Trophoblast cell (in vitro differentiated cells and primary cell): Measurements from ENCODE around the gene FABP7.
"Not testable (repeated sequence)": the region's sequence is repeated elsewhere in the genome, so short reads cannot be mapped to it uniquely, and the experiment has no call there.

ENCODE experiments used
- DNase-seq, 2 donors: peaks; one replicate each; pipeline ENCODE4 v3.0.0-alpha.2; 2016
- H2AFZ ChIP-seq: 2 replicates; pipeline ENCODE4 v1.6.1; 2013; ENCODE audit warnings: low read length, moderate library complexity, mild to moderate bottlenecking; ENCODE audit not compliant: insufficient read depth, poor library complexity
- H2AK5ac ChIP-seq: 2 replicates; pipeline ENCODE4 v1.6.1; 2013; ENCODE audit warnings: mild to moderate bottlenecking, low read length
- H2BK120ac ChIP-seq: 2 replicates; pipeline ENCODE4 v1.6.1; 2013; ENCODE audit warnings: low read length, mild to moderate bottlenecking, moderate library complexity; ENCODE audit not compliant: insufficient read depth, poor library complexity
- H2BK12ac ChIP-seq: 2 replicates; pipeline ENCODE4 v1.6.1; 2013; ENCODE audit warnings: mild to moderate bottlenecking, low read length, moderate library complexity
- H2BK5ac ChIP-seq: 2 replicates; pipeline ENCODE4 v1.6.1; 2013; ENCODE audit warnings: low read length, low read depth, moderate library complexity, mild to moderate bottlenecking; ENCODE audit not compliant: poor library complexity
- H3K14ac ChIP-seq: 2 replicates; pipeline ENCODE4 v1.6.1; 2013; ENCODE audit warnings: mild to moderate bottlenecking, low read length
- H3K18ac ChIP-seq: 2 replicates; pipeline ENCODE4 v1.6.1; 2013; ENCODE audit warnings: mild to moderate bottlenecking, low read length
- H3K23ac ChIP-seq: 2 replicates; pipeline ENCODE4 v1.6.1; 2013; ENCODE audit warnings: low read length
- H3K27ac ChIP-seq: 2 replicates; pipeline ENCODE4 v1.5.1; 2013; ENCODE audit warnings: low read depth, mild to moderate bottlenecking, inconsistent platforms, low read length, moderate library complexity
- H3K27me3 ChIP-seq: 2 replicates; pipeline ENCODE4 v1.6.1; 2013; ENCODE audit warnings: inconsistent platforms, mild to moderate bottlenecking, low read length, moderate library complexity; ENCODE audit not compliant: insufficient read depth
- H3K36me3 ChIP-seq, 2 experiments: 1 replicate in 1 of 2; 2 replicates in 1 of 2; pipeline ENCODE4 v1.6.1; 2013; ENCODE audit warnings: low read length in 2 of 2, mild to moderate bottlenecking in 2 of 2, moderate library complexity in 1 of 2; ENCODE audit not compliant: insufficient read depth in 2 of 2, control insufficient read depth in 1 of 2
- H3K4ac ChIP-seq: 2 replicates; pipeline ENCODE4 v1.6.1; 2013; ENCODE audit warnings: low read depth, mild to moderate bottlenecking, low read length, moderate library complexity
- H3K4me1 ChIP-seq, 2 experiments: 1 replicate in 1 of 2; 2 replicates in 1 of 2; pipeline ENCODE4 v1.6.1; 2013; ENCODE audit warnings: low read length in 2 of 2, mild to moderate bottlenecking in 2 of 2, moderate library complexity in 1 of 2; ENCODE audit not compliant: insufficient read depth in 2 of 2, control insufficient read depth in 1 of 2
- H3K4me2 ChIP-seq: 2 replicates; pipeline ENCODE4 v1.6.1; 2013; ENCODE audit warnings: inconsistent platforms, mild to moderate bottlenecking, low read length, moderate library complexity
- H3K4me3 ChIP-seq: 2 replicates; pipeline ENCODE4 v1.5.1; 2013; ENCODE audit warnings: mild to moderate bottlenecking, low read depth, low read length, inconsistent platforms
- H3K79me1 ChIP-seq: one replicate; pipeline ENCODE4 v1.6.1; 2013; ENCODE audit warnings: low read length
- H3K79me2 ChIP-seq: 2 replicates; pipeline ENCODE4 v1.6.1; 2013; ENCODE audit warnings: low read length, mild to moderate bottlenecking; ENCODE audit not compliant: control insufficient read depth, insufficient read depth, poor library complexity
- H3K9ac ChIP-seq: 2 replicates; pipeline ENCODE4 v1.6.1; 2013; ENCODE audit warnings: mild to moderate bottlenecking, low read length
- H3K9me3 ChIP-seq: 2 replicates; pipeline ENCODE4 v1.6.1; 2013; ENCODE audit warnings: low read depth, mild to moderate bottlenecking, control low read depth, inconsistent platforms, low read length; ENCODE audit not compliant: insufficient read depth
- H4K12ac ChIP-seq: 2 replicates; pipeline ENCODE4 v1.6.1; 2013; ENCODE audit warnings: low read depth, mild to moderate bottlenecking, low read length, moderate library complexity
- H4K8ac ChIP-seq: 2 replicates; pipeline ENCODE4 v1.6.1; 2013; ENCODE audit warnings: low read depth, mild to moderate bottlenecking, low read length, moderate library complexity
- H4K91ac ChIP-seq: one replicate; pipeline ENCODE4 v1.6.1; 2013; ENCODE audit warnings: low read depth, mild to moderate bottlenecking, low read length, moderate library complexity
- WGBS: extraction: QIAGEN DNeasy Blood & Tissue Kit; methylation state at CpG from one replicate; pipeline ENCODE4 v1.1.7; 2013; ENCODE audit warnings: missing lambda C conversion rate; ENCODE audit not compliant: insufficient read length, insufficient coverage; ENCODE audit errors: extremely low coverage; 5-methylcytosine and 5-hydroxymethylcytosine counted together

The FABP7 gene

GRCh38 chr6:122740091-122740490, 39.4 kb upstream of the FABP7 start:
- Histone ChIP-seq H2AFZ (no peak overlapping the region), H3K4me1 (peaks cover 0 to 2% of the 10 kb centered on the region in 2 experiments), H3K23ac (no peak overlapping the region), H3K79me2 (no peaks in the 10 kb centered on the region), H2BK120ac (no peak overlapping the region), H3K14ac (no peak overlapping the region), H3K4me2 (no peak overlapping the region), H3K36me3 (no peaks in the 10 kb centered on the region), H4K12ac (no peak overlapping the region), H3K79me1 (no peaks in the 10 kb centered on the region), H2AK5ac (no peak overlapping the region), H3K9me3 (peaks cover 1% of the 10 kb centered on the region), H3K4me3 (no peak overlapping the region), H3K27me3 (no peaks in the 10 kb centered on the region), H3K9ac (no peak overlapping the region), H3K4ac (no peak overlapping the region), H3K27ac (no peak overlapping the region), H3K18ac (no peak overlapping the region), H4K91ac (no peak overlapping the region), H4K8ac (no peak overlapping the region), H2BK12ac (no peak overlapping the region), H2BK5ac (no peak overlapping the region)
- DNase-seq = no peak
- no CpG with 5 or more reads among the region's 2 CpGs for WGBS

GRCh38 chr6:122740936-122741335, 38.6 kb upstream of the FABP7 start:
- H3K4me3 ChIP-seq = no peak overlapping the region
- no peak overlapping the region for H2BK12ac ChIP-seq
- H3K23ac ChIP-seq = no peak overlapping the region
- no peak overlapping the region for H4K91ac ChIP-seq
- peaks cover 1% of the 10 kb centered on the region for H3K9me3 ChIP-seq
- no peak overlapping the region for H2BK5ac ChIP-seq
- H3K27me3 ChIP-seq = no peaks in the 10 kb centered on the region
- H3K36me3 ChIP-seq = no peaks in the 10 kb centered on the region
- WGBS = no CpG with 5 or more reads among the region's 2 CpGs
- H3K79me1 ChIP-seq = no peaks in the 10 kb centered on the region
- no peak overlapping the region for H2AFZ ChIP-seq
- peaks cover 0 to 2% of the 10 kb centered on the region in 2 experiments for H3K4me1 ChIP-seq
- H3K4ac ChIP-seq = no peak overlapping the region
- no peak overlapping the region for H3K27ac ChIP-seq
- H3K14ac ChIP-seq = no peak overlapping the region
- no peak for DNase-seq
- no peak overlapping the region for H2AK5ac ChIP-seq
- H3K9ac ChIP-seq = no peak overlapping the region
- no peak overlapping the region for H4K8ac ChIP-seq
- H3K4me2 ChIP-seq = no peak overlapping the region
- no peak overlapping the region for H4K12ac ChIP-seq
- no peaks in the 10 kb centered on the region for H3K79me2 ChIP-seq
- no peak overlapping the region for H3K18ac ChIP-seq
- H2BK120ac ChIP-seq = no peak overlapping the region

GRCh38 chr6:122744247-122744646, 35.3 kb upstream of the FABP7 start:
- not testable (repeated sequence) for H3K4me3 ChIP-seq, H3K4me2 ChIP-seq
- no CpG with 5 or more reads among the region's 8 CpGs for WGBS

GRCh38 chr6:122744856-122745255, 34.7 kb upstream of the FABP7 start:
- H4K8ac ChIP-seq, H3K79me1 ChIP-seq, H3K4me3 ChIP-seq, H3K9me3 ChIP-seq, H3K79me2 ChIP-seq, H2BK5ac ChIP-seq, H2BK12ac ChIP-seq, H2AK5ac ChIP-seq, H3K14ac ChIP-seq, H3K9ac ChIP-seq, H3K27ac ChIP-seq, H3K23ac ChIP-seq, H3K4me1 ChIP-seq, H2AFZ ChIP-seq, H3K27me3 ChIP-seq, H3K36me3 ChIP-seq, H3K18ac ChIP-seq, H3K4me2 ChIP-seq, H3K4ac ChIP-seq, H2BK120ac ChIP-seq, H4K12ac ChIP-seq: not testable (repeated sequence)
- no CpG with 5 or more reads among the region's 3 CpGs for WGBS
- DNase-seq = peak in 1 of 2 donors; percentile 28
- peak overlapping the region; percentile 23 for H4K91ac ChIP-seq

More at GRCh38 chr6:122744247-122744646, 35.3 kb upstream of the FABP7 start:
- peak in 1 of 2 donors; percentile 60 for DNase-seq
- H3K27ac ChIP-seq, H2BK120ac ChIP-seq, H3K4me1 ChIP-seq, H3K9ac ChIP-seq, H3K27me3 ChIP-seq, H3K36me3 ChIP-seq, H3K23ac ChIP-seq, H3K9me3 ChIP-seq, H4K12ac ChIP-seq, H3K4ac ChIP-seq, H3K14ac ChIP-seq, H4K91ac ChIP-seq, H2BK12ac ChIP-seq, H2AK5ac ChIP-seq, H4K8ac ChIP-seq, H3K18ac ChIP-seq, H2BK5ac ChIP-seq, H3K79me1 ChIP-seq, H3K79me2 ChIP-seq, H2AFZ ChIP-seq: not testable (repeated sequence)
